Mesenchymal stem cell (in vitro differentiated cells and primary cell): ENCODE data around the gene RASSF9. TPM values are rescaled to one million over a fixed set of nuclear protein-coding genes. Genes with fewer than 3 reads are reported as not detected.

Experiments used
- DNase-seq: peaks from one replicate; pipeline ENCODE4 v3.0.0-alpha.2; 2013
- H2AFZ ChIP-seq: one replicate; pipeline ENCODE4 v1.6.1; 2013; ENCODE audit warnings: low read depth, mild to moderate bottlenecking, control low read depth, inconsistent platforms, low read length, moderate library complexity
- H2AK5ac ChIP-seq: 2 replicates; pipeline ENCODE4 v1.6.1; 2013; ENCODE audit warnings: low read length, moderate library complexity, mild to moderate bottlenecking, inconsistent platforms; ENCODE audit not compliant: severe bottlenecking
- H2BK120ac ChIP-seq: one replicate; pipeline ENCODE4 v1.6.1; 2013; ENCODE audit warnings: low read depth, mild to moderate bottlenecking, inconsistent platforms, low read length, moderate library complexity
- H2BK12ac ChIP-seq, 2 experiments: one replicate each; pipeline ENCODE4 v1.6.1; 2013; ENCODE audit warnings: inconsistent platforms in 2 of 2, low read length in 2 of 2, mild to moderate bottlenecking in 2 of 2, moderate library complexity in 2 of 2, control low read depth in 1 of 2
- H2BK15ac ChIP-seq: one replicate; pipeline ENCODE4 v1.6.1; 2013; ENCODE audit warnings: mild to moderate bottlenecking, low read depth, inconsistent platforms; ENCODE audit not compliant: poor library complexity, severe bottlenecking
- H2BK5ac ChIP-seq: 2 replicates; pipeline ENCODE4 v1.6.1; 2013; ENCODE audit warnings: low read depth, mild to moderate bottlenecking, low read length, control low read depth, inconsistent platforms; ENCODE audit not compliant: poor library complexity, severe bottlenecking
- H3K14ac ChIP-seq, 2 experiments: one replicate each; pipeline ENCODE4 v1.6.1; 2013; ENCODE audit warnings: inconsistent platforms in 2 of 2, low read length in 2 of 2, control low read depth in 1 of 2, mild to moderate bottlenecking in 1 of 2, moderate library complexity in 1 of 2
- H3K18ac ChIP-seq, 2 experiments: one replicate each; pipeline ENCODE4 v1.6.1; 2013; ENCODE audit warnings: inconsistent platforms in 2 of 2, low read length in 2 of 2, control low read depth in 1 of 2, low read depth in 1 of 2, mild to moderate bottlenecking in 1 of 2
- H3K23ac ChIP-seq, 2 experiments: one replicate each; pipeline ENCODE4 v1.6.1; 2013; ENCODE audit warnings: inconsistent platforms in 2 of 2, low read length in 2 of 2, mild to moderate bottlenecking in 2 of 2, moderate library complexity in 2 of 2, control low read depth in 1 of 2
- H3K27ac ChIP-seq: 2 replicates; pipeline ENCODE4 v1.5.1; 2013; ENCODE audit warnings: mild to moderate bottlenecking, moderate library complexity, low read length, control low read depth, inconsistent platforms; ENCODE audit not compliant: poor library complexity, severe bottlenecking
- H3K27me3 ChIP-seq, 2 experiments: 2 replicates each; pipeline versions ENCODE4 v1.6.1 to v1.7.0; 2013; ENCODE audit warnings: low read length in 2 of 2, mild to moderate bottlenecking in 2 of 2, moderate library complexity in 2 of 2, control low read depth in 1 of 2, inconsistent platforms in 1 of 2; ENCODE audit not compliant: control insufficient read depth in 1 of 2, insufficient read depth in 1 of 2
- H3K36me3 ChIP-seq, 2 experiments: 2 replicates each; pipeline versions ENCODE4 v1.6.1 to v1.7.0; 2013; ENCODE audit warnings: low read length in 2 of 2, control low read depth in 1 of 2, inconsistent platforms in 1 of 2, low read depth in 1 of 2, mild to moderate bottlenecking in 1 of 2; ENCODE audit not compliant: insufficient read depth in 2 of 2, control insufficient read depth in 1 of 2
- H3K4ac ChIP-seq, 2 experiments: one replicate each; pipeline ENCODE4 v1.6.1; 2013; ENCODE audit warnings: inconsistent platforms in 2 of 2, low read length in 2 of 2, mild to moderate bottlenecking in 2 of 2, moderate library complexity in 2 of 2, control low read depth in 1 of 2, low read depth in 1 of 2
- H3K4me1 ChIP-seq: 2 replicates; pipeline ENCODE4 v1.6.1; 2013; ENCODE audit warnings: low read depth, low read length, control low read depth; ENCODE audit not compliant: control insufficient read depth, insufficient read depth
- H3K4me2 ChIP-seq: 2 replicates; pipeline ENCODE4 v1.6.1; 2013; ENCODE audit warnings: low read length, mild to moderate bottlenecking, inconsistent platforms; ENCODE audit not compliant: poor library complexity, severe bottlenecking
- H3K4me3 ChIP-seq, 2 experiments: 2 replicates each; pipeline versions ENCODE4 v1.5.1 to v1.7.0; 2013; ENCODE audit warnings: low read length in 2 of 2, mild to moderate bottlenecking in 2 of 2, control low read depth in 1 of 2, low read depth in 1 of 2; ENCODE audit not compliant: insufficient read depth in 1 of 2
- H3K79me1 ChIP-seq: replicated peaks from 2 replicates; pipeline ENCODE4 v1.6.1; 2013; ENCODE audit warnings: mild to moderate bottlenecking, control low read depth, low read length, inconsistent platforms; ENCODE audit not compliant: poor library complexity, severe bottlenecking
- H3K9ac ChIP-seq: 2 replicates; pipeline ENCODE4 v1.7.0; 2013; ENCODE audit warnings: mild to moderate bottlenecking, low read length, moderate library complexity
- H3K9me3 ChIP-seq: 2 replicates; pipeline ENCODE4 v1.7.0; 2013; ENCODE audit warnings: mild to moderate bottlenecking, low read length; ENCODE audit not compliant: control insufficient read depth
- H4K8ac ChIP-seq: one replicate; pipeline ENCODE4 v1.6.1; 2013; ENCODE audit warnings: inconsistent platforms, mild to moderate bottlenecking, low read length, moderate library complexity
- H4K91ac ChIP-seq: one replicate; pipeline ENCODE4 v1.6.1; 2013; ENCODE audit warnings: mild to moderate bottlenecking, low read length, inconsistent platforms
- WGBS: methylation state at CpG from one replicate; pipeline ENCODE4 v1.1.7; 2013; ENCODE audit warnings: mixed read lengths; 5-methylcytosine and 5-hydroxymethylcytosine counted together
- polyA plus RNA-seq, 2 experiments: library from polyadenylated mRNA; stranded (reverse); fragments of 200-250 nt; gene quantifications; one replicate each; pipeline ENCODE4 v1.2.3, GENCODE V29; 2013

RASSF9 gene
- polyA plus RNA-seq (2013, experiment 1 of 2), result 0.04 TPM
- polyA plus RNA-seq (2013, experiment 2 of 2), result 0.07 TPM

GRCh38 chr12:85836197-85837090 lies at the start of gene RASSF9:
Gene RASSF9, minus strand, starts transcription at chr12:85836409. Its CDS starts 208 bp downstream, at chr12:85836201.
- H3K9ac ChIP-seq, result peak within 1 kb of the TSS; percentile 89
- peak within 1 kb of the TSS; percentile 77 for H3K27ac ChIP-seq
- peak within 1 kb of the TSS; percentile 60 for H3K4me2 ChIP-seq
- H2AFZ ChIP-seq, result no peak within 1 kb of the TSS
- peaks cover 6% of the 10 kb centered on the region for H3K4me1 ChIP-seq
- peak within 1 kb of the TSS; percentile 23 for H4K8ac ChIP-seq
- 37% methylated on average over 14 of the region's 15 CpGs for WGBS
- H3K18ac ChIP-seq, result peak within 1 kb of the TSS in 1 of 2 experiments; percentile 5
- peak within 1 kb of the TSS; percentile 97 for H2AK5ac ChIP-seq
- peak within 1 kb of the TSS; percentile 28 to 30 for H3K4ac ChIP-seq
- peak within 1 kb of the TSS; percentile 67 for H2BK5ac ChIP-seq
- DNase-seq, result peak; percentile 49
- H3K79me1 ChIP-seq, result no peaks in the 10 kb centered on the region
- peak within 1 kb of the TSS in 1 of 2 experiments; percentile 47 for H3K14ac ChIP-seq
- H2BK12ac ChIP-seq, result peak within 1 kb of the TSS in 1 of 2 experiments; percentile 6
- peak within 1 kb of the TSS; percentile 23 for H2BK15ac ChIP-seq
- H3K4me3 ChIP-seq, result peak within 1 kb of the TSS; percentile 48 to 79
- H3K27me3 ChIP-seq, result no peaks in the 10 kb centered on the region
- no peaks in the 10 kb centered on the region for H3K36me3 ChIP-seq
- no peaks in the 10 kb centered on the region for H3K9me3 ChIP-seq
- no peak within 1 kb of the TSS for H3K23ac ChIP-seq
- no peak within 1 kb of the TSS for H2BK120ac ChIP-seq
- H4K91ac ChIP-seq, result no peak within 1 kb of the TSS

DNA sequence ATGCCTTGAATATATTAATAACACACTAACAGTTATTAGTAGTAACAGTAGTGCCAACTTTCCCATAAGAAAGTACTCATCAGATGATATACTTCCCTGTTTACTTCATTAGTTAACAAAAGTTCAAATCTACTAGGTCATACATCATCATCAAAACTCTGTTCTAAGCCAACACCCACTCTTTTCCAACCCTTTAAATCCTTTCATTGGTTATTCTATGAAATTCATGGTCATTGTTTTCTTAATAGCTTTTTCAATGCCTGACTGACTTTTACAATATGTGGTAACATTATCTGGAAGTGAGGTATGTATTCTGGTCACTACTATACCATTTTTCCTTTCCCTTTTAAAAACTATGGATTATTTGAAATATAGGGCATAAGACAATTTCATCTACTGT lies 47.6 kb upstream of the RASSF9 start:
- Histone ChIP-seq H2AFZ (no peak overlapping the region), H4K91ac (no peak overlapping the region), H3K9me3 (no peaks in the 10 kb centered on the region), H3K23ac (no peak overlapping the region), H2AK5ac (no peak overlapping the region), H3K4me3 (no peak overlapping the region), H2BK5ac (no peak overlapping the region), H3K14ac (no peak overlapping the region), H2BK120ac (no peak overlapping the region), H3K27me3 (no peaks in the 10 kb centered on the region), H3K4me2 (no peak overlapping the region), H3K4me1 (no peaks in the 10 kb centered on the region), H3K9ac (no peak overlapping the region), H2BK12ac (no peak overlapping the region), H2BK15ac (no peak overlapping the region), H3K18ac (no peak overlapping the region), H3K79me1 (no peaks in the 10 kb centered on the region), H3K27ac (no peak overlapping the region), H4K8ac (no peak overlapping the region), H3K4ac (no peak overlapping the region), H3K36me3 (no peaks in the 10 kb centered on the region)
- DNase-seq, result no peak

DNA sequence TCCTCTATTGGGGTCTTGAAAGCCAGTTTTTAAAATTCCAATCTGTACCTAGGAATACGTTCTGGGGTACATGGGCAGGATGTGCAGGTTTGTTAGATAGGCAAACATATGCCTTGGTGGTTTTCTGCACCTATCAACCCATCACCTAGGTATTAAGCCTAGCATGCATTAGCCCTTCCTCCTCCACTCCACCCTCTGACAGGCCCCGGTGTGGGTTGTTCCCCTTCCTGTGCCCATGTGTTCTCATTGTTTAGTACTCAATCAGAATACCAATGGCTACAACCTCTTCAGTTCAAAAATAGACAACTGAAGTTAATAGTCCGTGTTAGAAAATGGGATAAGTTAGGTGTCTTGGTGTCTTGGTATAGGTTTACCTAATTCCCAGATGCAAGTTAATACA lies 41.2 kb upstream of the RASSF9 start:
- Histone ChIP-seq H2BK12ac (no peak overlapping the region), H3K36me3 (no peaks in the 10 kb centered on the region), H4K91ac (no peak overlapping the region), H3K27ac (no peak overlapping the region), H2AFZ (no peak overlapping the region), H3K9me3 (no peaks in the 10 kb centered on the region), H3K9ac (no peak overlapping the region), H3K4me1 (peaks cover 2% of the 10 kb centered on the region), H3K14ac (no peak overlapping the region), H3K23ac (no peak overlapping the region), H3K4me3 (no peak overlapping the region), H2BK5ac (no peak overlapping the region), H2BK15ac (no peak overlapping the region), H3K4me2 (no peak overlapping the region), H3K18ac (no peak overlapping the region), H3K4ac (no peak overlapping the region), H2AK5ac (no peak overlapping the region), H3K27me3 (no peaks in the 10 kb centered on the region), H4K8ac (no peak overlapping the region), H3K79me1 (no peaks in the 10 kb centered on the region), H2BK120ac (no peak overlapping the region)
- WGBS, result 80% methylated on average over 1 of the region's 3 CpGs
- no peak for DNase-seq

GRCh38 chr12:85874031-85874461 lies 37.8 kb upstream of the RASSF9 start, which contains the start of gene NTS:
Gene NTS, plus strand, starts transcription at chr12:85874295. Its CDS starts 109 bp downstream, at chr12:85874404.
- no peak within 1 kb of the TSS for H3K9ac ChIP-seq
- no peaks in the 10 kb centered on the region for H3K9me3 ChIP-seq
- H4K8ac ChIP-seq, result peak within 1 kb of the TSS; percentile 37
- no peak within 1 kb of the TSS for H2AK5ac ChIP-seq
- H4K91ac ChIP-seq, result no peak within 1 kb of the TSS
- no peak within 1 kb of the TSS for H3K4me3 ChIP-seq
- no peaks in the 10 kb centered on the region for H3K27me3 ChIP-seq
- no peak within 1 kb of the TSS for H3K27ac ChIP-seq
- no peak within 1 kb of the TSS for H2BK12ac ChIP-seq
- peak within 1 kb of the TSS; percentile 12 for H2BK5ac ChIP-seq
- peak; percentile 17 for DNase-seq
- no peaks in the 10 kb centered on the region for H3K79me1 ChIP-seq
- H3K36me3 ChIP-seq, result no peaks in the 10 kb centered on the region
- no peak within 1 kb of the TSS for H2BK120ac ChIP-seq
- WGBS, result 5% methylated on average over 3 of the region's 3 CpGs
- peaks cover 2% of the 10 kb centered on the region for H3K4me1 ChIP-seq
- no peak within 1 kb of the TSS for H3K14ac ChIP-seq
- no peak within 1 kb of the TSS for H3K18ac ChIP-seq
- peak within 1 kb of the TSS; percentile 42 for H3K4me2 ChIP-seq
- H2AFZ ChIP-seq, result peak within 1 kb of the TSS; percentile 36
- H2BK15ac ChIP-seq, result no peak within 1 kb of the TSS
- H3K23ac ChIP-seq, result no peak within 1 kb of the TSS
- no peak within 1 kb of the TSS for H3K4ac ChIP-seq
